Cardiac muscle cell (in vitro differentiated cells and primary cell): Measurements from ENCODE around the gene PAPOLB. TPM values are rescaled to one million over a fixed set of nuclear protein-coding genes. Genes with fewer than 3 reads are reported as not detected.

Experiments used
- DNase-seq, 2 donors: peaks; one replicate each; pipeline versions ENCODE4 v3.0.0 to v3.0.0-alpha.2; 2010 to 2017; ENCODE audit warnings: low read depth in 1 of 2, low spot score in 1 of 2
- H3K27ac ChIP-seq: fragments of 200-600 bp; sonication (generic); 2 replicates; pipeline ENCODE4 v1.5.1; 2016
- H3K27me3 ChIP-seq: fragments of 200-600 bp; sonication (generic); 2 replicates; pipeline ENCODE4 v1.6.0; 2016; ENCODE audit warnings: control low read depth
- H3K36me3 ChIP-seq: fragments of 200-600 bp; sonication (generic); 2 replicates; pipeline ENCODE4 v1.5.1; 2016; ENCODE audit warnings: control low read depth
- H3K4me1 ChIP-seq: fragments of 200-600 bp; sonication (generic); 2 replicates; pipeline ENCODE4 v1.8.1; 2017; ENCODE audit warnings: low read depth, mild to moderate bottlenecking, mixed run types
- H3K4me3 ChIP-seq: fragments of 200-600 bp; sonication (generic); 2 replicates; pipeline ENCODE4 v1.5.1; 2016; ENCODE audit warnings: mild to moderate bottlenecking
- H3K9me3 ChIP-seq: fragments of 200-600 bp; sonication (generic); 2 replicates; pipeline ENCODE4 v1.5.1; 2017; ENCODE audit warnings: low read depth, mild to moderate bottlenecking, control low read depth
- CTCF ChIP-seq: IDR thresholded peaks from 2 replicates; pipeline ENCODE4 v1.5.1; 2012; ENCODE audit warnings: low read depth, mild to moderate bottlenecking, low read length
- polyA plus RNA-seq: library from polyadenylated mRNA; unstranded; fragments of >200 nt; fragmentation: Nextera tagmentation; extraction: Ambion mirVana; gene quantifications from 2 replicates; pipeline ENCODE4 v1.2.1, GENCODE V29; 2016
- total RNA-seq: library from RNA; depleted of rRNA; stranded (reverse); fragments of >200 nt; gene quantifications from 2 replicates; pipeline ENCODE4 v1.2.3, GENCODE V29; 2016

Gene PAPOLB
- total and polyA plus RNA-seq, 2 experiments from 2014 or later = 0.39 TPM; not detected in 1

DNA sequence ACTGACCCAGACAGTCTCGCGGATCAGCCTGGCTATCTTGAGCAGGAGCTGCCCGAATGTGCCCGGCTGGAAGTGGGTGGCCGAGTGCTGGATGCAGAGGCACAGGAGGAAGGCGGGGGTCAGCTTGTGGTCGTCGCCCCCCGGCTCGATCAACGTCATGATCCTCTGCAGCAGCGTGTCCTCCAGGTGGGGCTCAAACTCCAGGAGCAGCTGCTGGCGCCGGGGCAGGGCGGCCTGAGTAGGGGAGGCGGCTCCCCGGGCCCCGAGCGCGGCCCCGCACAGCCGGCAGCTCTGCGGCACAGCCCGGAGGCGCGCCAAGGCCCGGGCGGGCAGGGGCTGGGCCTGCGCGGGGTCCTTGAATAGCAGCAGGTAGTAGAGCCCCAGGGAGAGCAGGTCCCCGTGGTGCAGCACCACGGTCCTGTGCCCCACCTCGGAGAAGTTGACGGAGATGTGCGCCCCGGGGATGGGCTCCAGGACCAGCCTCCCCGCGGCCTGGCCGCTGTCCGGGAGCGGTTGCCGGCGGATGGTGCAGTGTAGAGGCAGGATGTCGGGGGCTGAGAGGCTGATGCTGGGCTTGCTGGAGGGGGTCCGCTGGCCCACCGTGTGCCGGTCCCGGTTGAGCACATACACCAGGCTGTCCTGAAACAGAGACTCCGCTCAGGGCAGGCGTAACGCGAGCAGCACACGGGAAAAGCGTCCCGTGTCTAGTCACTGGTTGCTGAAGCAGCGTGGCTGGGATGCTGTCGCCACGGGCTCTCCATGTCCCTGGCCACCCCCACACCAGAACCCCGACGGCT is 27.0 kb downstream of the PAPOLB start:
- Histone ChIP-seq H3K36me3 (no peaks in the 10 kb centered on the region), H3K27me3 (no peaks in the 10 kb centered on the region), H3K9me3 (no peaks in the 10 kb centered on the region), H3K27ac (no peak overlapping the region), H3K4me3 (no peak overlapping the region), H3K4me1 (no peaks in the 10 kb centered on the region)
- no peak for TF ChIP-seq CTCF
- no peak for DNase-seq

DNA sequence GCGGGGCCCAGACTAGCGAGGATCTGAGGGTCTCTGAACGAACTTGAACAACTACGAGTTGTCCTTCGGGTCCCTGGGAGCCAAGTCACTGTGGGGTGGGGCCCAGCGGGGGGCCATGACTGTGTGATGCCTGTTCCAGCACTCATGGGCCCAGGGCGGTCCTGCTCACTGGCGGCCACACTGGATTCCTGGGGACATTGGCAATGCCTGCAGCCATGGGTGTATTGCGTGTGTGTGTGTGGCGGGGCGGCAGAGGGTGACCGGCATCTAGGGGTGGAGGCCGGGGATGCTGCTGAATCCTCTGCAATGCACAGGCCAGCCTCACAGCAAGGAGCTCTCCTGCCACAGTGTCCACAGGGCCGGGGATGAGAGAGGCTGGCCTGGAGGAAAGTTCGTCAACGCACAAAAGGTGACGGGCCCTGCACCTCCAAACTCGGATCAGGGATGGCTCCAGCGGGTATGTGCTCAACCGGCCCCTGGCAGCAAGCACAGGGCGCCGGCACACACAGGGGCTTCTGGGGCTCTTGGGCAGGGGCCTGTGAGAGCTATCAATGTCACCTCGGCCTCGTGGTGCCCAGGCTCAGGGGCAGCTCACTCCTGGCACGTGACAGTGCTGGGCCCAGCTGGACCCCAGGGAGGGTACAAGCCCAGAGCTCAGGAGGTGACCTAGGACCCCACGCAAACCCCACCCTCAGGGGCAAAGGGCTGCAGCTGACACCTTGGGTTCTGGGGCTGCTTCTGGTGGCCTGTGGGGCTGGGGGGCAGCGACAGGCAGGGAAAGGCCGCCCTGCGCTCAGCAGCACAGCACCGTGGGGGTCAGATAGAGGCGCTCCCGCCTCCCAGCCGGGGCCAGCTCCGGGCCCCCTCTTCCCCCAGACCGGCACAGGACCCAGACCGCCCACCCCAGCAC is 27.9 kb downstream of the PAPOLB start:
- Histone ChIP-seq H3K9me3 (no peaks in the 10 kb centered on the region), H3K36me3 (no peaks in the 10 kb centered on the region), H3K27ac (no peak overlapping the region), H3K4me3 (no peak overlapping the region), H3K27me3 (no peaks in the 10 kb centered on the region), H3K4me1 (no peaks in the 10 kb centered on the region)
- TF ChIP-seq CTCF = no peak
- no peak for DNase-seq

DNA sequence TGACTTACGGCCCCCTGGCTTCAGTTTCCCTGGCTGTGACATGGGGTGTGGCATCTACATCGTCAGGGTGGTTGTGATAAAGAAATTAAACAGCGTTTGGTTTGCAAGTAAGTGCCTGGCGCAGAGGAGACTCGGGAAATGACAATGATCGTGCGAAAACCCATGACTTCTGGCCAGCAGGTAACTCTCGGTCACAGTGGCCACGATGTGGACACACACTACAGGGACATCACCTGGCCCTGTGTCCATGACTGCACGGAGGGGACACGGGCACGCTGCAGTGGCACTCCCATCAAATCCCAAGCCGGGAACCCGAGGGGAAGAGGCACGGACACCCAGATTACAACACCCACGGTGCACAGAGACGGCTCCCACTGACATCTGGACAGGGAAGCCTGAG is 28.7 kb downstream of the PAPOLB start:
- DNase-seq = no peak
- TF ChIP-seq CTCF = no peak
- H3K27ac ChIP-seq = no peak overlapping the region
- H3K4me1 ChIP-seq = no peaks in the 10 kb centered on the region
- H3K27me3 ChIP-seq = no peaks in the 10 kb centered on the region
- H3K9me3 ChIP-seq = no peaks in the 10 kb centered on the region
- H3K4me3 ChIP-seq = no peak overlapping the region
- H3K36me3 ChIP-seq = no peaks in the 10 kb centered on the region

DNA sequence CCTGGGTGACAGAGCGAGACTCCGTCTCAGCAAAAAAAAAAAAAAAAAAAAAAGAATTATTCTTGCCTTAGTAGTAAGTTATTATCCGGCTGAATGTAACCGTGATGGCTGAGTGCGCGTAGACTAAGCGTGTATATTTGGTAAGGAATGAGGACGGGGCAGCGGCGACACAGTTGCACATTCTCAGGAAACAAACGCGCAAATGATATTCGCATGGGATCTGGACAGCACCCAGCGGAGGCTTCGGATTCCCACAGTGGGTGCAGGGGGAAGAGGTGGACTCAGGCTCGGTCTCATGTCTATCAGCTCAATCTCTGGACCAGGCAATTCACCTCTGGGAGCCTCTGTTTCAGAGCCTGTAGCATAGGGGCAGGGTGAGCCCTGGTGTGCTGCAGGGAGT is 29.1 kb downstream of the PAPOLB start:
- DNase-seq = no peak
- Histone ChIP-seq H3K9me3 (no peaks in the 10 kb centered on the region), H3K36me3 (no peaks in the 10 kb centered on the region), H3K4me3 (no peak overlapping the region), H3K4me1 (no peaks in the 10 kb centered on the region), H3K27ac (no peak overlapping the region), H3K27me3 (no peaks in the 10 kb centered on the region)
- TF ChIP-seq CTCF = no peak

DNA sequence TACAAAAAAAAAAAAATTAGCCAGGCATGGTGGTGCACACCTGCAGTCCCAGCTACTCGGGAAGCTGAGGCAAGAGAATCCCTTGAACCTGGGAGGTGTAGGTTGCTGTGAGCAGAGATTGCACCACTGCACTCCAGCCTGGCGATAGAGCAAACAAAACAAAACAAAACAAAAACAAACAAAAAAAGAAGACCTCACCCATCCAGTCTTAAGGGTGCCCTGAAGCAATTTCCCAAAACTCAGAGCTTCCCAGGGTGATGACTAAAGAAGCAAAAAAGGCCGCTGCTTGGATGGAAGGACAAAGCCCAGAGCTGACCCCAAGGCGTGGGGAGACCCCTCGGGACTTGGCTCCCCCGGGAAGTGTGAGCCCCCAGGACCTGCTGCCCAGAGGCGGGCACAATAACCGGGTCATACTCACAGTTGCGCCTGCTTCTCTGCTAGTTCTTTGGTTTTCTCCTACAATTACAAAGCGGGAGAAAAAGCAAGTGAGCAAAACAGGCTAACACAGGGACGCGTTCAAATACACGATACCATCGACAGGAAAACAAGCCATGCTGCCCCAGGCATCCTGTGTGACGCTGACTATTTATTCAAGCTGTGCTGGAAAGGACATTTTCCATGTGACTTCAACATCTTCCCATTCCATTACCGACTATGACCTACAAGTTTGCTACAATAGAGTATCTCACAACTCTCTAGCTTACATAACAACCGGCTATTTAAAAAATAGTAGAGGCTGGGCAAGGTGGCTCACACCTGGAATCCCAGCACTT is 29.9 kb downstream of the PAPOLB start:
- Histone ChIP-seq H3K4me1 (no peaks in the 10 kb centered on the region), H3K36me3 (no peaks in the 10 kb centered on the region), H3K9me3 (no peaks in the 10 kb centered on the region), H3K27me3 (no peaks in the 10 kb centered on the region), H3K4me3 (no peak overlapping the region), H3K27ac (no peak overlapping the region)
- no peak for TF ChIP-seq CTCF
- no peak for DNase-seq
